ENCODE data around the gene CLTB. TPM values are rescaled to one million over a fixed set of nuclear protein-coding genes. Genes with fewer than 3 reads are reported as not detected.

Gene CLTB
- total RNA-seq, 1 experiment from 2014 or later, result 68.2 TPM

GRCh38 chr5:176355400-176356178, 60.8 kb downstream of the CLTB start:
- DNase-seq (ENCODE audit: extremely low read depth, low read depth), result no peak

- no peak for DNase-seq (ENCODE audit: extremely low read depth, low read depth)
Measured at GRCh38 chr5:176353533-176353932, 62.8 kb downstream of the CLTB start.

GRCh38 chr5:176352116-176352878, 64.0 kb downstream of the CLTB start:
- DNase-seq (ENCODE audit: extremely low read depth, low read depth), result no peak

GRCh38 chr5:176350416-176350815, 65.9 kb downstream of the CLTB start:
- DNase-seq (ENCODE audit: extremely low read depth, low read depth), result no peak

- DNase-seq (ENCODE audit: extremely low read depth, low read depth), result no peak
Measured at GRCh38 chr5:176342766-176343458, 73.4 kb downstream of the CLTB start.

Small RNA genes lying within 50 kb of the gene (small RNA-seq; reads per million reads assigned to genes)
- gene AC010297.1 (0 reads per million in 2 experiments), gene MIR1271 (0 reads per million in 2 experiments)

Other genes with a start within 250 kb of the CLTB start
- 9.7 and 12.8 TPM in 2 replicates for gene SIMC1, start 178.1 kb downstream of the CLTB start, total RNA-seq (2014; rRNA removed; shearing (Covaris generic))
- gene KIAA1191, start 54.8 kb downstream of the CLTB start, total RNA-seq (2014; rRNA removed; shearing (Covaris generic)), result 87.9 and 102 TPM in 2 replicates
- not detected in 2 replicates for gene ARL10, start 51.1 kb downstream of the CLTB start, total RNA-seq (2014; rRNA removed; shearing (Covaris generic))
- 40.8 and 49.4 TPM in 2 replicates for gene NOP16, start 27.9 kb downstream of the CLTB start, total RNA-seq (2014; rRNA removed; shearing (Covaris generic))
- 172 and 187 TPM in 2 replicates for gene HIGD2A, start 27.8 kb downstream of the CLTB start, total RNA-seq (2014; rRNA removed; shearing (Covaris generic))
- 60.4 and 72.4 TPM in 2 replicates for gene FAF2, start 31.8 kb upstream of the CLTB start, total RNA-seq (2014; rRNA removed; shearing (Covaris generic))
- gene RNF44, start 120.9 kb upstream of the CLTB start, total RNA-seq (2014; rRNA removed; shearing (Covaris generic)), result 21.6 and 24.5 TPM in 2 replicates
- not detected in 2 replicates for gene CDHR2, start 132.8 kb upstream of the CLTB start, total RNA-seq (2014; rRNA removed; shearing (Covaris generic))
- 1.5 and 2.0 TPM in 2 replicates for gene GPRIN1, start 193.6 kb upstream of the CLTB start, total RNA-seq (2014; rRNA removed; shearing (Covaris generic))
- gene SNCB, start 214.0 kb upstream of the CLTB start, total RNA-seq (2014; rRNA removed; shearing (Covaris generic)), result 0.10 TPM in 1 of 2 replicates, not detected in the other
- not detected in 2 replicates for gene EIF4E1B, start 214.1 kb upstream of the CLTB start, total RNA-seq (2014; rRNA removed; shearing (Covaris generic))
- gene TSPAN17, start 230.9 kb upstream of the CLTB start, total RNA-seq (2014; rRNA removed; shearing (Covaris generic)), result 25.0 and 33.8 TPM in 2 replicates

Measured in NCI-H460 (cell line).